Fibroblast of skin of right biceps (primary cell): ENCODE measurements around the gene ERCC6L.
"Not testable (repeated sequence)": the region's sequence is repeated elsewhere in the genome, so short reads cannot be mapped to it uniquely, and the experiment has no call there.

ENCODE experiments used
- DNase-seq: peaks from one replicate; pipeline ENCODE4 v3.0.0-alpha.2; 2013

ERCC6L gene

GRCh38 chrX:72247206-72247942 lies 8.5 kb upstream of the ERCC6L start:
- DNase-seq = no peak

GRCh38 chrX:72245461-72246089 lies 6.7 kb upstream of the ERCC6L start:
- DNase-seq = peak; percentile 57

GRCh38 chrX:72243472-72243871 lies 4.6 kb upstream of the ERCC6L start:
- peak; percentile 47 for DNase-seq

GRCh38 chrX:72240976-72241375 lies 2.1 kb upstream of the ERCC6L start:
- DNase-seq = no peak

- DNase-seq = no peak
These were observed 644 bp downstream of the ERCC6L start for GRCh38 chrX:72238183-72238582.

GRCh38 chrX:72236841-72237240 lies 2.0 kb downstream of the ERCC6L start:
- DNase-seq = peak; percentile 29

- DNase-seq = no peak
These were observed 8.5 kb downstream of the ERCC6L start for GRCh38 chrX:72230290-72230689.

- DNase-seq = not testable (repeated sequence)
These were observed 18.5 kb downstream of the ERCC6L start for GRCh38 chrX:72220375-72220774.

GRCh38 chrX:72216973-72217372 lies 21.9 kb downstream of the ERCC6L start:
- no peak for DNase-seq

- DNase-seq = peak; percentile 7
These were observed 30.6 kb downstream of the ERCC6L start for GRCh38 chrX:72208126-72208800.

- no peak for DNase-seq
These were observed 31.5 kb downstream of the ERCC6L start for GRCh38 chrX:72207366-72207765.

GRCh38 chrX:72205706-72206105 lies 33.1 kb downstream of the ERCC6L start:
- no peak for DNase-seq

GRCh38 chrX:72203421-72203820 lies 35.4 kb downstream of the ERCC6L start:
- DNase-seq = no peak

- DNase-seq = peak; percentile 0
These were observed 35.9 kb downstream of the ERCC6L start for GRCh38 chrX:72202792-72203401.

GRCh38 chrX:72201836-72202536 lies 36.8 kb downstream of the ERCC6L start:
- peak; percentile 86 for DNase-seq

GRCh38 chrX:72182924-72183323 lies 55.9 kb downstream of the ERCC6L start:
- DNase-seq = no peak

GRCh38 chrX:72181178-72182125 lies 57.4 kb downstream of the ERCC6L start, which contains the start of gene PIN4:
Gene PIN4 (plus strand): TSS chrX:72181757. CDS start chrX:72181786, 29 bp downstream.
- peak; percentile 98 for DNase-seq

GRCh38 chrX:72180539-72180938 lies 58.3 kb downstream of the ERCC6L start:
- DNase-seq = no peak

- DNase-seq = no peak
These were observed 61.8 kb downstream of the ERCC6L start for GRCh38 chrX:72176981-72177380.

- not testable (repeated sequence) for DNase-seq
These were observed 62.5 kb downstream of the ERCC6L start for GRCh38 chrX:72176289-72176688.

GRCh38 chrX:72169008-72169728 lies 69.7 kb downstream of the ERCC6L start:
- peak; percentile 11 for DNase-seq
